TTC549 (cell line): ENCODE measurements around the gene RNF25.
A peak's percentile ranks its signal among the peaks of the same experiment; 100 is the strongest.

Source experiments
- FAIRE-seq: peaks from 2 replicates; lab custom pipeline; 2012; peaks lifted over from hg19 to GRCh38; lab: Jason Lieb, UNC

RNF25 gene

GRCh38 chr2:218679119-218679518, 7.3 kb upstream of the RNF25 start:
- no peak for FAIRE-seq

GRCh38 chr2:218671097-218671653, 627 bp downstream of the RNF25 start:
- FAIRE-seq = no peak

GRCh38 chr2:218664653-218665052, 7.1 kb downstream of the RNF25 start:
- FAIRE-seq = no peak

- no peak for FAIRE-seq
These were observed 7.9 kb downstream of the RNF25 start for GRCh38 chr2:218663901-218664300.

GRCh38 chr2:218662827-218663226, 9.0 kb downstream of the RNF25 start:
- no peak for FAIRE-seq

- no peak for FAIRE-seq
These were observed 9.4 kb downstream of the RNF25 start for GRCh38 chr2:218662377-218662776.

GRCh38 chr2:218659988-218660358, 11.8 kb downstream of the RNF25 start:
- FAIRE-seq = no peak

GRCh38 chr2:218659258-218659987, 12.4 kb downstream of the RNF25 start, which contains the start of the genes BCS1L and ZNF142:
TSS of gene BCS1L (plus strand) at chr2:218659683. CDS start at chr2:218660988, 1,305 bp downstream.
TSS of gene ZNF142 (minus strand) at chr2:218659623. CDS start at chr2:218656429, 3,194 bp downstream.
- peak; percentile 79 for FAIRE-seq

GRCh38 chr2:218658671-218659257, 13.0 kb downstream of the RNF25 start:
- no peak for FAIRE-seq

GRCh38 chr2:218655751-218656150, 16.1 kb downstream of the RNF25 start:
- FAIRE-seq = no peak

- no peak for FAIRE-seq
These were observed 23.1 kb downstream of the RNF25 start for GRCh38 chr2:218648787-218649100.

- peak; percentile 20 for FAIRE-seq
These were observed 23.6 kb downstream of the RNF25 start for GRCh38 chr2:218648088-218648786.

- no peak for FAIRE-seq
These were observed 26.7 kb downstream of the RNF25 start for GRCh38 chr2:218645126-218645525.

GRCh38 chr2:218644721-218645120, 27.1 kb downstream of the RNF25 start:
- FAIRE-seq = no peak

GRCh38 chr2:218643751-218644310, 28.0 kb downstream of the RNF25 start:
- FAIRE-seq = no peak

- no peak for FAIRE-seq
These were observed 29.0 kb downstream of the RNF25 start for GRCh38 chr2:218642786-218643185.

- FAIRE-seq = no peak
These were observed 29.6 kb downstream of the RNF25 start for GRCh38 chr2:218642121-218642656.

GRCh38 chr2:218638372-218638771, 33.4 kb downstream of the RNF25 start:
- no peak for FAIRE-seq

- no peak for FAIRE-seq
These were observed 36.1 kb downstream of the RNF25 start for GRCh38 chr2:218635719-218636118.

GRCh38 chr2:218631837-218632236, 40.0 kb downstream of the RNF25 start:
- FAIRE-seq = no peak

GRCh38 chr2:218627939-218628338, 43.9 kb downstream of the RNF25 start:
- FAIRE-seq = no peak

GRCh38 chr2:218626369-218626768, 45.4 kb downstream of the RNF25 start:
- FAIRE-seq = no peak

- FAIRE-seq = no peak
These were observed 48.5 kb downstream of the RNF25 start for GRCh38 chr2:218623366-218623705.
